Measurements from ENCODE around the gene KRT6B.
"Not testable (repeated sequence)": the region's sequence is repeated elsewhere in the genome, so short reads cannot be mapped to it uniquely, and the experiment has no call there.

Gene KRT6B

GRCh38 chr12:52452101-52452500 lies at the start of gene KRT6B:
TSS of gene KRT6B (minus strand) at chr12:52452146. CDS start at chr12:52452078, 68 bp downstream.
- no peak for DNase-seq (ENCODE audit: low read depth in 2 of 2)

GRCh38 chr12:52501490-52501889 lies 49.5 kb upstream of the KRT6B start:
- DNase-seq (ENCODE audit: low read depth in 2 of 2): no peak

GRCh38 chr12:52500574-52500973 lies 48.6 kb upstream of the KRT6B start:
- not testable (repeated sequence) for DNase-seq (ENCODE audit: low read depth in 2 of 2)

- no peak for DNase-seq (ENCODE audit: low read depth in 2 of 2)
These were observed 48.0 kb upstream of the KRT6B start for GRCh38 chr12:52499806-52500560.

- DNase-seq (ENCODE audit: low read depth in 2 of 2): no peak
These were observed 47.0 kb upstream of the KRT6B start for GRCh38 chr12:52498946-52499345.

- DNase-seq (ENCODE audit: low read depth in 2 of 2): no peak
These were observed 46.0 kb upstream of the KRT6B start for GRCh38 chr12:52497975-52498374.

GRCh38 chr12:52496590-52497071 lies 44.7 kb upstream of the KRT6B start:
- no peak for DNase-seq (ENCODE audit: low read depth in 2 of 2)

GRCh38 chr12:52496054-52496453 lies 44.1 kb upstream of the KRT6B start:
- no peak for DNase-seq (ENCODE audit: low read depth in 2 of 2)

GRCh38 chr12:52495389-52495788 lies 43.4 kb upstream of the KRT6B start:
- no peak for DNase-seq (ENCODE audit: low read depth in 2 of 2)

GRCh38 chr12:52494518-52494917 lies 42.6 kb upstream of the KRT6B start:
- DNase-seq (ENCODE audit: low read depth in 2 of 2): no peak

- DNase-seq (ENCODE audit: low read depth in 2 of 2): no peak
These were observed 42.2 kb upstream of the KRT6B start for GRCh38 chr12:52494100-52494499.

GRCh38 chr12:52493172-52493571 lies 41.2 kb upstream of the KRT6B start, which contains the start of gene KRT6A:
TSS of gene KRT6A (minus strand) at chr12:52493257. CDS start at chr12:52493188, 69 bp downstream.
- DNase-seq (ENCODE audit: low read depth in 2 of 2): no peak

GRCh38 chr12:52492405-52492804 lies 40.5 kb upstream of the KRT6B start:
- DNase-seq (ENCODE audit: low read depth in 2 of 2): not testable (repeated sequence)

GRCh38 chr12:52491495-52491894 lies 39.5 kb upstream of the KRT6B start:
- DNase-seq (ENCODE audit: low read depth in 2 of 2): not testable (repeated sequence)

- no peak for DNase-seq (ENCODE audit: low read depth in 2 of 2)
These were observed 36.8 kb upstream of the KRT6B start for GRCh38 chr12:52488736-52489135.

GRCh38 chr12:52487744-52488443 lies 35.9 kb upstream of the KRT6B start:
- DNase-seq (ENCODE audit: low read depth in 2 of 2): not testable (repeated sequence)

- no peak for DNase-seq (ENCODE audit: low read depth in 2 of 2)
These were observed 35.3 kb upstream of the KRT6B start for GRCh38 chr12:52487211-52487610.

- no peak for DNase-seq (ENCODE audit: low read depth in 2 of 2)
These were observed 34.5 kb upstream of the KRT6B start for GRCh38 chr12:52486166-52487105.

GRCh38 chr12:52480073-52480472 lies 28.1 kb upstream of the KRT6B start:
- no peak for DNase-seq (ENCODE audit: low read depth in 2 of 2)

- DNase-seq (ENCODE audit: low read depth in 2 of 2): no peak
These were observed 25.7 kb upstream of the KRT6B start for GRCh38 chr12:52477651-52478050.

- no peak for DNase-seq (ENCODE audit: low read depth in 2 of 2)
These were observed 22.3 kb upstream of the KRT6B start for GRCh38 chr12:52474212-52474611.

- no peak for DNase-seq (ENCODE audit: low read depth in 2 of 2)
These were observed 21.8 kb upstream of the KRT6B start, which contains the start of gene KRT6C for GRCh38 chr12:52473768-52474167. TSS of gene KRT6C (minus strand) at chr12:52473805. CDS start at chr12:52473737, 68 bp downstream.

Measured in stimulated activated CD8-positive, alpha-beta memory T cell treated with anti-CD3 and anti-CD28 coated beads, Interleukin-2, amount 100 ng/mL, for 48 hours (primary cell).